H9 (cell line): ENCODE measurements around the gene MLIP. TPM values are rescaled to one million over a fixed set of nuclear protein-coding genes. Genes with fewer than 3 reads are reported as not detected.

ENCODE experiments used
- DNase-seq: peaks from one replicate; pipeline ENCODE4 v3.0.0-alpha.2; 2017
- H2AFZ ChIP-seq: one replicate; pipeline ENCODE4 v1.6.1; 2013; ENCODE audit warnings: mild to moderate bottlenecking, low read length, control low read depth, moderate library complexity
- H2AK5ac ChIP-seq: 2 replicates; pipeline ENCODE4 v1.6.1; 2013; ENCODE audit warnings: low read length, control low read depth, mixed read lengths; ENCODE audit not compliant: insufficient read length
- H2BK120ac ChIP-seq: one replicate; pipeline ENCODE4 v1.6.1; 2013; ENCODE audit warnings: low read depth, mild to moderate bottlenecking, low read length, control low read depth, inconsistent platforms; ENCODE audit not compliant: poor library complexity, severe bottlenecking
- H2BK12ac ChIP-seq: 2 replicates; pipeline ENCODE4 v1.6.1; 2013; ENCODE audit warnings: low read length, control low read depth, mixed read lengths, low read depth; ENCODE audit not compliant: insufficient read length
- H2BK15ac ChIP-seq: 2 replicates; pipeline ENCODE4 v1.6.1; 2013; ENCODE audit warnings: low read depth, low read length, control low read depth
- H2BK20ac ChIP-seq: one replicate; pipeline ENCODE4 v1.6.1; 2013; ENCODE audit warnings: low read depth, mild to moderate bottlenecking, low read length, control low read depth, inconsistent platforms; ENCODE audit not compliant: poor library complexity, severe bottlenecking
- H2BK5ac ChIP-seq: 2 replicates; pipeline ENCODE4 v1.6.1; 2013; ENCODE audit warnings: low read length, control low read depth, mixed read lengths; ENCODE audit not compliant: insufficient read length
- H3K14ac ChIP-seq: 2 replicates; pipeline ENCODE4 v1.6.1; 2013; ENCODE audit warnings: low read length, control low read depth; ENCODE audit not compliant: insufficient read depth
- H3K18ac ChIP-seq: 2 replicates; pipeline ENCODE4 v1.6.1; 2013; ENCODE audit warnings: low read depth, mild to moderate bottlenecking, mixed read lengths, low read length, control low read depth; ENCODE audit not compliant: insufficient read length
- H3K23ac ChIP-seq: 2 replicates; pipeline ENCODE4 v1.6.1; 2013; ENCODE audit warnings: low read length, control low read depth, mixed read lengths, low read depth; ENCODE audit not compliant: insufficient read length
- H3K23me2 ChIP-seq: 2 replicates; pipeline ENCODE4 v1.6.1; 2013; ENCODE audit warnings: low read depth, mild to moderate bottlenecking, mixed read lengths, low read length, control low read depth; ENCODE audit not compliant: insufficient read length, poor library complexity, severe bottlenecking
- H3K27ac ChIP-seq: 2 replicates; pipeline ENCODE4 v1.5.1; 2013; ENCODE audit warnings: low read length, control low read depth, mixed read lengths, low read depth; ENCODE audit not compliant: insufficient read length
- H3K27me3 ChIP-seq: 2 replicates; pipeline ENCODE4 v1.6.1; 2013; ENCODE audit warnings: low read length, control low read depth, inconsistent platforms; ENCODE audit not compliant: insufficient read depth
- H3K4ac ChIP-seq: 2 replicates; pipeline ENCODE4 v1.6.1; 2013; ENCODE audit warnings: low read depth, mild to moderate bottlenecking, control low read depth, inconsistent platforms, low read length, moderate library complexity
- H3K4me1 ChIP-seq: 2 replicates; pipeline ENCODE4 v1.6.1; 2013; ENCODE audit warnings: low read length, control low read depth, inconsistent platforms; ENCODE audit not compliant: insufficient read depth
- H3K4me2 ChIP-seq: 2 replicates; pipeline ENCODE4 v1.6.1; 2013; ENCODE audit warnings: low read length, control low read depth, mixed read lengths; ENCODE audit not compliant: insufficient read length, insufficient read depth
- H3K56ac ChIP-seq: 2 replicates; pipeline ENCODE4 v1.6.1; 2013; ENCODE audit warnings: low read depth, mild to moderate bottlenecking, mixed read lengths, low read length, control low read depth; ENCODE audit not compliant: insufficient read length
- H3K79me1 ChIP-seq: 2 replicates; pipeline ENCODE4 v1.6.1; 2013; ENCODE audit warnings: low read depth, mild to moderate bottlenecking, moderate library complexity, low read length, control low read depth, inconsistent platforms; ENCODE audit not compliant: insufficient read depth, poor library complexity, severe bottlenecking
- H3K79me2 ChIP-seq: 2 replicates; pipeline ENCODE4 v1.6.1; 2013; ENCODE audit warnings: low read length, control low read depth, inconsistent platforms; ENCODE audit not compliant: insufficient read depth
- H3K9ac ChIP-seq: 2 replicates; pipeline ENCODE4 v1.6.1; 2013; ENCODE audit warnings: low read length, control low read depth, mixed read lengths; ENCODE audit not compliant: insufficient read length; ENCODE audit errors: extremely low read depth
- H3K9me3 ChIP-seq: one replicate; pipeline ENCODE4 v1.6.1; 2013; ENCODE audit warnings: low read depth, low read length, inconsistent platforms; ENCODE audit not compliant: control insufficient read depth
- H3T11ph ChIP-seq: one replicate; pipeline ENCODE4 v1.6.1; 2013; ENCODE audit warnings: mild to moderate bottlenecking, low read length, control low read depth, inconsistent platforms
- H4K20me1 ChIP-seq: one replicate; pipeline ENCODE4 v1.6.1; 2013; ENCODE audit not compliant: control insufficient read depth, insufficient read length, insufficient read depth
- H4K5ac ChIP-seq: 2 replicates; pipeline ENCODE4 v1.6.1; 2013; ENCODE audit warnings: low read depth, mild to moderate bottlenecking, mixed read lengths, low read length, control low read depth; ENCODE audit not compliant: insufficient read length
- H4K8ac ChIP-seq: replicated peaks from 2 replicates; pipeline ENCODE4 v1.6.1; 2013; ENCODE audit warnings: low read length, control low read depth, mixed read lengths, low read depth; ENCODE audit not compliant: insufficient read length
- H4K91ac ChIP-seq: 2 replicates; pipeline ENCODE4 v1.6.1; 2013; ENCODE audit warnings: low read depth, mild to moderate bottlenecking, moderate library complexity, mixed read lengths, low read length, control low read depth; ENCODE audit not compliant: insufficient read length
- H3K27ac Mint-ChIP-seq, 3 experiments: 2 replicates in 2 of 3; 3 replicates in 1 of 3; pipeline ENCODE4 v1.8.0; 2020 to 2021; ENCODE audit warnings: mixed read lengths in 3 of 3, mild to moderate bottlenecking in 1 of 3, moderate library complexity in 1 of 3
- H3K27me3 Mint-ChIP-seq: 2 replicates; pipeline ENCODE4 v1.8.0; 2021; ENCODE audit warnings: low read depth, mild to moderate bottlenecking, moderate library complexity, mixed read lengths
- H3K36me3 Mint-ChIP-seq, 3 experiments: 2 replicates in 2 of 3; 3 replicates in 1 of 3; pipeline ENCODE4 v1.8.0; 2020 to 2021; ENCODE audit warnings: low read depth in 3 of 3, mixed read lengths in 3 of 3; ENCODE audit not compliant: insufficient read depth in 1 of 3
- H3K4me1 Mint-ChIP-seq, 2 experiments: 2 replicates each; pipeline ENCODE4 v1.8.0; 2020; ENCODE audit warnings: mixed read lengths in 2 of 2
- H3K4me3 Mint-ChIP-seq, 2 experiments: 2 replicates in 1 of 2; 3 replicates in 1 of 2; pipeline ENCODE4 v1.8.0; 2020 to 2021; ENCODE audit warnings: mild to moderate bottlenecking in 2 of 2, mixed read lengths in 2 of 2, moderate library complexity in 1 of 2
- H3K9me3 Mint-ChIP-seq, 2 experiments: 2 replicates in 1 of 2; 3 replicates in 1 of 2; pipeline ENCODE4 v1.8.0; 2020; ENCODE audit warnings: mild to moderate bottlenecking in 2 of 2, mixed read lengths in 2 of 2, moderate library complexity in 1 of 2
- CTCF ChIP-seq: fragments of 200-600 bp; sonication (generic); conservative IDR thresholded peaks from 3 replicates; pipeline ENCODE4 v1.8.0; 2021; ENCODE audit warnings: antibody characterized with exemption, mild to moderate bottlenecking
- WGBS: extraction: QIAGEN DNeasy Blood & Tissue Kit; methylation state at CpG from one replicate; pipeline ENCODE4 v1.1.7; 2013; ENCODE audit warnings: missing lambda C conversion rate, low lambda C conversion rate, mixed read lengths; ENCODE audit not compliant: insufficient read length; ENCODE audit errors: extremely low coverage; 5-methylcytosine and 5-hydroxymethylcytosine counted together
- total RNA-seq: library from RNA; stranded (reverse); gene quantifications from 2 replicates; pipeline ENCODE4 v1.2.1, GENCODE V29; 2021

The MLIP gene
- total RNA-seq, 1 experiment from 2014 or later, result not detected

- Histone ChIP-seq H3K18ac (no peak overlapping the region), H3K4me1 (no peaks in the 10 kb centered on the region), H3K9me3 (no peaks in the 10 kb centered on the region), H3K4ac (no peak overlapping the region), H3K14ac (no peak overlapping the region), H3T11ph (no peak overlapping the region), H4K91ac (no peak overlapping the region), H2BK15ac (no peak overlapping the region), H3K23me2 (no peaks in the 10 kb centered on the region), H3K9ac (no peak overlapping the region), H3K23ac (no peak overlapping the region), H2BK12ac (no peak overlapping the region), H3K27ac (no peak overlapping the region), H4K8ac (no peak overlapping the region), H2BK5ac (no peak overlapping the region), H3K56ac (no peak overlapping the region), H2AK5ac (no peak overlapping the region), H3K79me2 (no peaks in the 10 kb centered on the region), H2AFZ (no peak overlapping the region), H2BK120ac (no peak overlapping the region), H3K4me2 (no peak overlapping the region), H3K27me3 (no peaks in the 10 kb centered on the region), H2BK20ac (no peak overlapping the region), H3K79me1 (no peaks in the 10 kb centered on the region), H4K5ac (no peak overlapping the region), H4K20me1 (no peaks in the 10 kb centered on the region)
- H3K36me3 Mint-ChIP-seq, result no peaks in the 10 kb centered on the region
- no peaks in the 10 kb centered on the region; the same call in 1 of the 2 replicates for H3K27me3 Mint-ChIP-seq
- H3K4me1 Mint-ChIP-seq, result peaks cover 3 to 4% of the 10 kb centered on the region in 2 experiments; a peak in 2 of 4 replicates
- no CpG with 5 or more reads among the region's 1 CpG for WGBS
- TF ChIP-seq CTCF, result no peak
- no peak overlapping the region for H3K27ac Mint-ChIP-seq
- no peaks in the 10 kb centered on the region for H3K9me3 Mint-ChIP-seq
- DNase-seq, result no peak
- no peak overlapping the region for H3K4me3 Mint-ChIP-seq
Measured at GRCh38 chr6:54232703-54233102, 121.5 kb downstream of the MLIP start.
